Neural cell (in vitro differentiated cells): ENCODE data around the gene AMPD1. TPM values are rescaled to one million over a fixed set of nuclear protein-coding genes. Genes with fewer than 3 reads are reported as not detected.

Experiments used
- H2AFZ ChIP-seq: fragments of 200-600, 300-800 bp; sonication (generic), shearing (Covaris generic); 2 replicates; pipeline ENCODE4 v1.6.0; 2014; ENCODE audit warnings: low read depth, mild to moderate bottlenecking, antibody characterized with exemption, low read length, moderate library complexity
- H3F3A ChIP-seq: fragments of 200-600 bp; shearing (Covaris generic); 2 replicates; pipeline ENCODE4 v1.6.1; 2016; ENCODE audit warnings: mild to moderate bottlenecking, moderate library complexity, mixed read lengths, antibody characterized with exemption, low read length; ENCODE audit not compliant: insufficient read depth, poor library complexity, severe bottlenecking
- H3K27ac ChIP-seq: fragments of 200-600, 300-800 bp; sonication (generic), shearing (Covaris generic); 2 replicates; pipeline ENCODE4 v1.5.1; 2014; ENCODE audit warnings: mild to moderate bottlenecking, low read length, moderate library complexity
- H3K27me3 ChIP-seq: fragments of 300-800, 200-600 bp; sonication (generic), shearing (Covaris generic); 2 replicates; pipeline ENCODE4 v1.6.0; 2014; ENCODE audit warnings: mild to moderate bottlenecking, low read depth, low read length, moderate library complexity; ENCODE audit not compliant: insufficient read depth
- H3K36me3 ChIP-seq: fragments of 300-800, 200-600 bp; sonication (generic), shearing (Covaris generic); 2 replicates; pipeline ENCODE4 v1.5.1; 2014; ENCODE audit warnings: mild to moderate bottlenecking, antibody characterized with exemption, low read length, moderate library complexity; ENCODE audit not compliant: insufficient read depth
- H3K4me2 ChIP-seq: fragments of 300-800, 200-600 bp; sonication (generic), shearing (Covaris generic); 2 replicates; pipeline ENCODE4 v1.6.0; 2014; ENCODE audit warnings: mild to moderate bottlenecking, low read length
- H3K4me3 ChIP-seq: fragments of 300-800, 200-600 bp; sonication (generic), shearing (Covaris generic); 2 replicates; pipeline ENCODE4 v1.5.1; 2014; ENCODE audit warnings: mild to moderate bottlenecking, low read length, moderate library complexity
- H3K79me2 ChIP-seq: fragments of 200-600 bp; shearing (Covaris generic); replicated peaks from 2 replicates; pipeline ENCODE4 v1.6.0; 2014; ENCODE audit warnings: mild to moderate bottlenecking, low read length, moderate library complexity; ENCODE audit not compliant: insufficient read depth
- H3K9ac ChIP-seq: fragments of 300-800, 200-600 bp; sonication (generic), shearing (Covaris generic); 2 replicates; pipeline ENCODE4 v1.6.1; 2016; ENCODE audit warnings: mild to moderate bottlenecking, low read length, mixed read lengths
- H3K9me2 ChIP-seq: fragments of 200-600 bp; shearing (Covaris generic); 2 replicates; pipeline ENCODE4 v1.6.1; 2016; ENCODE audit warnings: mild to moderate bottlenecking, low read length, mixed read lengths; ENCODE audit not compliant: insufficient read depth
- H3K9me3 ChIP-seq: fragments of 200-600, 300-800 bp; sonication (generic), shearing (Covaris generic); 2 replicates; pipeline ENCODE4 v1.6.1; 2016; ENCODE audit warnings: mild to moderate bottlenecking, mixed run types, low read length, moderate library complexity, mixed read lengths
- H4K20me1 ChIP-seq: fragments of 200-600 bp; shearing (Covaris generic); 2 replicates; pipeline ENCODE4 v1.6.1; 2016; ENCODE audit warnings: mild to moderate bottlenecking, mixed run types; ENCODE audit not compliant: insufficient read depth
- EP300 ChIP-seq: fragments of 450-650 bp; conservative IDR thresholded peaks from 2 replicates; pipeline ENCODE4 v1.6.1; 2014; ENCODE audit warnings: antibody characterized with exemption, mild to moderate bottlenecking, moderate library complexity; ENCODE audit not compliant: poor library complexity, severe bottlenecking
- EZH2 ChIP-seq: fragments of 200-600, 300-800 bp; shearing (Covaris generic), sonication (generic); IDR thresholded peaks from 2 replicates; pipeline ENCODE4 v1.6.1; 2014; ENCODE audit warnings: antibody characterized with exemption, low read length, borderline replicate concordance, mild to moderate bottlenecking; ENCODE audit not compliant: insufficient read depth, poor library complexity, severe bottlenecking
- MXI1 ChIP-seq: fragments of 450-650 bp; conservative IDR thresholded peaks from 2 replicates; pipeline ENCODE4 v1.6.1; 2014; ENCODE audit warnings: antibody characterized with exemption, mild to moderate bottlenecking; ENCODE audit not compliant: poor library complexity, severe bottlenecking
- POLR2AphosphoS5 ChIP-seq: IDR thresholded peaks from 2 replicates; pipeline ENCODE4 v1.6.1; 2012
- RAD21 ChIP-seq: fragments of 450-650 bp; conservative IDR thresholded peaks from 2 replicates; pipeline ENCODE4 v1.6.1; 2014; ENCODE audit warnings: antibody characterized with exemption, mild to moderate bottlenecking, moderate library complexity
- SMC3 ChIP-seq: fragments of 450-650 bp; conservative IDR thresholded peaks from 2 replicates; pipeline ENCODE4 v1.6.1; 2014; ENCODE audit warnings: antibody characterized with exemption, mild to moderate bottlenecking, moderate library complexity; ENCODE audit not compliant: poor library complexity
- TAF1 ChIP-seq: IDR thresholded peaks from 2 replicates; pipeline ENCODE4 v1.6.1; 2012; ENCODE audit warnings: low read depth
- polyA plus RNA-seq: library from polyadenylated mRNA; depleted of rRNA; stranded (reverse); fragments of >200 nt; gene quantifications from 2 replicates; pipeline ENCODE4 v1.2.3, GENCODE V29; 2014
- TF ChIP-seq, protein P1 (sequence below): IDR thresholded peaks from 2 replicates; pipeline ENCODE4 v1.6.1; 2012; ENCODE audit warnings: borderline replicate concordance
- TF ChIP-seq, protein P2 (sequence below): fragments of 450-650 bp; IDR thresholded peaks from 2 replicates; pipeline ENCODE4 v1.5.1; 2014; ENCODE audit warnings: antibody characterized with exemption, mild to moderate bottlenecking, moderate library complexity; ENCODE audit not compliant: poor library complexity, severe bottlenecking

The AMPD1 gene
- polyA plus RNA-seq, 1 donor from 2014 or later: not detected

- Histone ChIP-seq H4K20me1 (no peaks in the 10 kb centered on the region), H2AFZ (no peak overlapping the region), H3K27me3 (no peaks in the 10 kb centered on the region), H3K4me3 (no peak overlapping the region), H3K36me3 (no peaks in the 10 kb centered on the region), H3K9me2 (no peaks in the 10 kb centered on the region), H3K9ac (no peak overlapping the region), H3K79me2 (no peaks in the 10 kb centered on the region), H3K27ac (no peak overlapping the region), H3K4me2 (no peak overlapping the region), H3F3A (no peaks in the 10 kb centered on the region), H3K9me3 (no peaks in the 10 kb centered on the region)
- TF ChIP-seq RAD21 (no peak), MXI1 (no peak), TAF1 (no peak), SMC3 (no peak), POLR2AphosphoS5 (no peak), EP300 (no peak), EZH2 (no peak)
- TF ChIP-seq, protein P1, sequence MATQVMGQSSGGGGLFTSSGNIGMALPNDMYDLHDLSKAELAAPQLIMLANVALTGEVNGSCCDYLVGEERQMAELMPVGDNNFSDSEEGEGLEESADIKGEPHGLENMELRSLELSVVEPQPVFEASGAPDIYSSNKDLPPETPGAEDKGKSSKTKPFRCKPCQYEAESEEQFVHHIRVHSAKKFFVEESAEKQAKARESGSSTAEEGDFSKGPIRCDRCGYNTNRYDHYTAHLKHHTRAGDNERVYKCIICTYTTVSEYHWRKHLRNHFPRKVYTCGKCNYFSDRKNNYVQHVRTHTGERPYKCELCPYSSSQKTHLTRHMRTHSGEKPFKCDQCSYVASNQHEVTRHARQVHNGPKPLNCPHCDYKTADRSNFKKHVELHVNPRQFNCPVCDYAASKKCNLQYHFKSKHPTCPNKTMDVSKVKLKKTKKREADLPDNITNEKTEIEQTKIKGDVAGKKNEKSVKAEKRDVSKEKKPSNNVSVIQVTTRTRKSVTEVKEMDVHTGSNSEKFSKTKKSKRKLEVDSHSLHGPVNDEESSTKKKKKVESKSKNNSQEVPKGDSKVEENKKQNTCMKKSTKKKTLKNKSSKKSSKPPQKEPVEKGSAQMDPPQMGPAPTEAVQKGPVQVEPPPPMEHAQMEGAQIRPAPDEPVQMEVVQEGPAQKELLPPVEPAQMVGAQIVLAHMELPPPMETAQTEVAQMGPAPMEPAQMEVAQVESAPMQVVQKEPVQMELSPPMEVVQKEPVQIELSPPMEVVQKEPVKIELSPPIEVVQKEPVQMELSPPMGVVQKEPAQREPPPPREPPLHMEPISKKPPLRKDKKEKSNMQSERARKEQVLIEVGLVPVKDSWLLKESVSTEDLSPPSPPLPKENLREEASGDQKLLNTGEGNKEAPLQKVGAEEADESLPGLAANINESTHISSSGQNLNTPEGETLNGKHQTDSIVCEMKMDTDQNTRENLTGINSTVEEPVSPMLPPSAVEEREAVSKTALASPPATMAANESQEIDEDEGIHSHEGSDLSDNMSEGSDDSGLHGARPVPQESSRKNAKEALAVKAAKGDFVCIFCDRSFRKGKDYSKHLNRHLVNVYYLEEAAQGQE: no peak
Measured at GRCh38 chr1:114638910-114639309, 56.4 kb downstream of the AMPD1 start.

GRCh38 chr1:114632427-114632826 is 62.9 kb downstream of the AMPD1 start:
- Histone ChIP-seq H3K79me2 (no peaks in the 10 kb centered on the region), H3K27me3 (no peaks in the 10 kb centered on the region), H2AFZ (no peak overlapping the region), H3F3A (no peaks in the 10 kb centered on the region), H3K36me3 (no peaks in the 10 kb centered on the region), H3K4me2 (no peak overlapping the region), H3K9me2 (no peaks in the 10 kb centered on the region), H3K27ac (no peak overlapping the region), H3K9ac (no peak overlapping the region), H3K9me3 (no peaks in the 10 kb centered on the region), H3K4me3 (no peak overlapping the region), H4K20me1 (no peaks in the 10 kb centered on the region)
- no peak for TF ChIP-seq EZH2

- H3K4me2 ChIP-seq: no peak overlapping the region
- H2AFZ ChIP-seq: no peak overlapping the region
- H3K9me3 ChIP-seq: no peaks in the 10 kb centered on the region
- no peaks in the 10 kb centered on the region for H3K9me2 ChIP-seq
- no peaks in the 10 kb centered on the region for H3K36me3 ChIP-seq
- H3K4me3 ChIP-seq: no peak overlapping the region
- H3F3A ChIP-seq: no peaks in the 10 kb centered on the region
- no peaks in the 10 kb centered on the region for H4K20me1 ChIP-seq
- no peaks in the 10 kb centered on the region for H3K79me2 ChIP-seq
- no peak overlapping the region for H3K27ac ChIP-seq
- no peak for TF ChIP-seq RAD21
- TF ChIP-seq SMC3: no peak
- TF ChIP-seq TAF1: no peak
- TF ChIP-seq, protein P2, sequence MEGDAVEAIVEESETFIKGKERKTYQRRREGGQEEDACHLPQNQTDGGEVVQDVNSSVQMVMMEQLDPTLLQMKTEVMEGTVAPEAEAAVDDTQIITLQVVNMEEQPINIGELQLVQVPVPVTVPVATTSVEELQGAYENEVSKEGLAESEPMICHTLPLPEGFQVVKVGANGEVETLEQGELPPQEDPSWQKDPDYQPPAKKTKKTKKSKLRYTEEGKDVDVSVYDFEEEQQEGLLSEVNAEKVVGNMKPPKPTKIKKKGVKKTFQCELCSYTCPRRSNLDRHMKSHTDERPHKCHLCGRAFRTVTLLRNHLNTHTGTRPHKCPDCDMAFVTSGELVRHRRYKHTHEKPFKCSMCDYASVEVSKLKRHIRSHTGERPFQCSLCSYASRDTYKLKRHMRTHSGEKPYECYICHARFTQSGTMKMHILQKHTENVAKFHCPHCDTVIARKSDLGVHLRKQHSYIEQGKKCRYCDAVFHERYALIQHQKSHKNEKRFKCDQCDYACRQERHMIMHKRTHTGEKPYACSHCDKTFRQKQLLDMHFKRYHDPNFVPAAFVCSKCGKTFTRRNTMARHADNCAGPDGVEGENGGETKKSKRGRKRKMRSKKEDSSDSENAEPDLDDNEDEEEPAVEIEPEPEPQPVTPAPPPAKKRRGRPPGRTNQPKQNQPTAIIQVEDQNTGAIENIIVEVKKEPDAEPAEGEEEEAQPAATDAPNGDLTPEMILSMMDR: no peak
- no peak for TF ChIP-seq EZH2
- TF ChIP-seq, protein P1: no peak
- TF ChIP-seq EP300: no peak
- TF ChIP-seq MXI1: no peak
- TF ChIP-seq POLR2AphosphoS5: no peak
- no peak overlapping the region for H3K9ac ChIP-seq
- no peaks in the 10 kb centered on the region for H3K27me3 ChIP-seq
Measured at GRCh38 chr1:114627107-114627506, 68.2 kb downstream of the AMPD1 start.
